Stimulated activated CD4-positive, alpha-beta T cell treated with anti-CD3 and anti-CD28 coated beads, Interleukin-4, amount 100 ng/mL, for 1 hour (primary cell): ENCODE data around the gene POMP.
A peak's percentile ranks its signal among the peaks of the same experiment; 100 is the strongest.

Source experiments
- DNase-seq: peaks from one replicate; pipeline ENCODE4 v3.0.0-alpha.2; 2020

POMP gene

GRCh38 chr13:28704282-28704681 lies 45.4 kb downstream of the POMP start:
- no peak for DNase-seq

- no peak for DNase-seq
Observed at GRCh38 chr13:28704919-28705318, 46.0 kb downstream of the POMP start.

- DNase-seq = no peak
Observed at GRCh38 chr13:28705461-28706083, 46.6 kb downstream of the POMP start.

- no peak for DNase-seq
Observed at GRCh38 chr13:28707629-28708427, 48.9 kb downstream of the POMP start.

GRCh38 chr13:28710161-28710560 lies 51.2 kb downstream of the POMP start:
- DNase-seq = no peak

GRCh38 chr13:28714651-28715050 lies 55.7 kb downstream of the POMP start:
- no peak for DNase-seq

GRCh38 chr13:28716511-28716910 lies 57.6 kb downstream of the POMP start:
- no peak for DNase-seq

- no peak for DNase-seq
Observed at GRCh38 chr13:28717170-28717569, 58.2 kb downstream of the POMP start.

- DNase-seq = no peak
Observed at GRCh38 chr13:28718196-28718542, 59.2 kb downstream of the POMP start.

GRCh38 chr13:28718543-28719226 lies 59.8 kb downstream of the POMP start, which contains the start of gene SLC46A3:
SLC46A3 (minus strand) TSS chr13:28718970; CDS start chr13:28717998, 972 bp downstream.
- DNase-seq = peak; percentile 98

- DNase-seq = no peak
Observed at GRCh38 chr13:28719227-28720055, 60.5 kb downstream of the POMP start.

GRCh38 chr13:28723806-28724205 lies 64.9 kb downstream of the POMP start:
- DNase-seq = no peak

GRCh38 chr13:28725046-28725610 lies 66.2 kb downstream of the POMP start:
- no peak for DNase-seq
